RPMI7951 (cell line): ENCODE data around the gene DDX51. TPM values are rescaled to one million over a fixed set of nuclear protein-coding genes. Genes with fewer than 3 reads are reported as not detected.

Experiments used
- DNase-seq: peaks from one replicate; pipeline ENCODE4 v3.0.0-alpha.2; 2012; ENCODE audit warnings: low read depth
- total RNA-seq: library from RNA; depleted of rRNA; stranded (reverse); fragments of >200 nt; shearing (Covaris generic); gene quantifications from 2 replicates; pipeline ENCODE4 v1.2.3, GENCODE V29; 2014

Gene DDX51
- total RNA-seq, 1 experiment from 2014 or later, result 3.0 TPM

- no peak for DNase-seq
Observed at GRCh38 chr12:132179431-132180362, 35.6 kb upstream of the DDX51 start.

- DNase-seq, result no peak
Observed at GRCh38 chr12:132178801-132179401, 34.8 kb upstream of the DDX51 start.

GRCh38 chr12:132178316-132178715 lies 34.2 kb upstream of the DDX51 start:
- no peak for DNase-seq

DNA sequence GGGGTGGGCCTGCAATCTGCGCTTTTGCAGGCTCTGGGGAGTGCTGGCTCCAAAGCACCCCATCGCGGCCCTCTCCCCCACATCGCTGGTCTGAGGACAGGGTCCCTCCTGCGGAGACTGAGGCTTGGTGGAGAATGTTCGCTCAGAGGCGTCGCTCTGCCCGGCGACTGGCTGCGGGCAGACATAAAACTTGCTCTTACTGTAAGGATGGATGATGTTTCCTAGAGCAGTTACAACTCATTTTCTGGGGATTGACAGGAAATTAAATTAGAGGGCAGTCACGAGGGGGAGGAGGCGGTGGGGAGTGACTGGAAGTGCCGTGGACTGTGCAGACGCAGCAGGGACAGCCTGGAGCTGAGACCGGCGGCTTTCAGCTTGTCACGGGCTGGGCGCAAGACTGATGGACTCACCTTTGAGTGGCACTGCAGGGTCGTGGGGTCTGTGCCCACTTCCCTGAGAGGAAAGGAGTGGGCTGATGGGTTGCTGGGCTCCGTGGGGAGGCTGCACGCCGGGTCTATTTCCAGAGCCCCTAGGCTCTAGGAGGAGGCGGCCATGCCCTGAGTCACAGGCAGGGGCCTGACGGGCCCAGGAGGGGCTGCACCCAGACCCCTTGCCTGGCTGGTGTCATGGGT lies 32.9 kb upstream of the DDX51 start:
- no peak for DNase-seq

DNA sequence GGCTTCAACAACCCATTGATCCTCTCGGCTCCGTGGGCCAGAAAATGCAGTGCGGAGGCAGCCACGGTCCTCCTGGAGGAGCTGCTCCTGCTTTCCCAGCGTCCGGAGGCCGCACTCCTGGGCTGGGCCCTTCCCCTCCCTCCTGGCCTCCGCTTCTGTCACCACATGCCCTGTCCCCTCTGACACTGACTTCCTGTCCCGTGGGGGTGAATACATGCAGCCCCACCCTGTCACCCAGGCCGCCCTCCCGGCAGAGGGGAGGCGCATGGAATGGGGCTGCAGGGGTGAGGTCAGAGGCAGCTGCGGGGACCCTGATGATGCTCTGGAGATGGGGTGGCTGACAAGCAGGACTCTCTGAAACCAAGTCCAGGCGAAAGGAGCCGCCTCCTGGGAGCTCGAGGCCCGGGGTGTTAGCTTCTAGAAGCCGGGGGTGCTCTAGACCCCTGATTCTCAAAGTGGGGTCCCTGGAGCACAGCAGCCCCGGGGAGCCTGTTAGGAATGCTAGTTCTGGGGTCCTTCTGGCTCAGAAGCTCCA lies 32.3 kb upstream of the DDX51 start:
- no peak for DNase-seq

GRCh38 chr12:132175496-132176384 lies 31.6 kb upstream of the DDX51 start:
- DNase-seq, result no peak

- no peak for DNase-seq
Observed at GRCh38 chr12:132174839-132175490, 30.8 kb upstream of the DDX51 start.

DNA sequence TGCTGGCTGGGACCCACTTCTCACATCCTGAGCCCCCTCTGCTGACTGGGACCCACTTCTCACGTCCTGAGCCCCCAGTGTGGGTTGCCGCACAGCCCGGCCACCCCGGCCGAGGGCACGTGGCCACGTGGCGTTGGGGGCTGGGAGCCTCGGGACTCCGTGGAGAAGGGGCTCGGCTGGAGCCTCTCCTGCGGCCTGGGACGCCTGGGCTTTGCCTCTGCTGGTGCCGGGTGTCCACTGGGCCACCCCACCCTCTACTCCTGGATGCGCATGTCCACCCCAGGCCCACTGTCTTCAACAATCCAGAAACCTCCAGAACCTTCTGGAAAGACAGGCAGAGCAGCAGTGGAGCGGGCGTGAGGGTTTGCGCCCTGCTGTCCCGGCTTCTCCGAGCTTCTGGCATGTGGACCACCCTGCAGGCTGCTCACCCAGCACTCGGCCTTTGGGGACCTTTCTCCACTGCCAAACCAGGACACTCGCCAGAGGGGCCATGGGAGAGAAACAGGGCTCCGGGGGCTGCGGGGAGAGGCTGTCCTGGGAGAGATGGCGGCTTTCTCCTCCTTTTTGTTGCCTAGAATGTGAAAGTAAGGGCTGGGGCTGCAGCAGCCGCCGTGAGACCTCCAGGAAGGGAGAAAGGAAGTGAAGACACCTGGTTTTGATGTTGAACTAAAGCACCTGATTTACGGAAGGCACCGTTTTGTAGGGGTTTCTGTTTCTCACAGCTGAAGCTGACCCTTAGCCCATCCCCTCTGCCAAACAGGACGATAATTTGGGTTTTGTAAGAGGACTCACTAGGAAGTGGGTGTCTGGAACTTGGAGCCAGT lies 30.1 kb upstream of the DDX51 start:
- no peak for DNase-seq

DNA sequence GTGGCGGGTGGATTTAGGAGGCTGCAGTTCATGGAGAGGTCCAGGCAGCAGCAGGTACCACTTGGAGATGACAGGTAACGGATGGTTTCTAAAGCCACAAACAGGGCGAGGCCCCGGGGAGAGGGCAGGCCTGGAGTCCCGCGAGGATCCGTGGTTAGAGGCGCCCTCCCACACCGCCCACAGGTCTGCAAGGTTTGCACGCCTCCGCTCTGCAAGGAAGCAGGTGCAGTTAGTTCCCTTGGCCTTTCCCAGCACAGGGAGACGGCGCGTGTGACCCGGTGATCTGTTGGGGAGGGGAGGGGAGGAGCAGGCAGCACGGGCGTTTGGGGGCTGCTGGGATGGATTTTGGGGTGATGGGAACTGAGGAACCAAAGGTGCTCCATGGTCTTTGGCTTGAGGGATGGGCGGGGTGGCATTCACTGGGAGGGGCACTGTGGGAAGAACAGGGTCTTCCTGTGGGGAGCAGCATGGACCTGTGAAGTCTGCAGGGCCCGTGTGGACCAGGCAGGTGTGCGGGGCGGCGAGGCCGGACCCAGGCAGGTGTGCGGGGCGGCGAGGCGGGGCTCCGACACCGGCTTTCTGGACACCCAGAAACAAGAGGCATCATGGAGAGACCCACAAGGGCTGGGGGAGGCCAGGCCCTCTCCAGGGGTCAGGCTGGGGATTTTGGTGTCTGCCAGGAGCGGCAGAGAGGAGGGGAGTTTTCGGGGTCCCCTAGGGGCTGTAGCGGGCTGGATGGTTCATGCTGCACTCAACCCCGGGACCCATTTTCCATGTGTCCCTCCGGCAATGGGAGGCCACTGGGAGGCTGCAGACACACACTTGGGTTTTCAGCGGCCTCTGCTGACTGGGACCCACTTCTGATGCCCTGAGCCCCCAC lies 29.3 kb upstream of the DDX51 start:
- DNase-seq, result no peak

- DNase-seq, result no peak
Observed at GRCh38 chr12:132172619-132173018, 28.5 kb upstream of the DDX51 start.

DNA sequence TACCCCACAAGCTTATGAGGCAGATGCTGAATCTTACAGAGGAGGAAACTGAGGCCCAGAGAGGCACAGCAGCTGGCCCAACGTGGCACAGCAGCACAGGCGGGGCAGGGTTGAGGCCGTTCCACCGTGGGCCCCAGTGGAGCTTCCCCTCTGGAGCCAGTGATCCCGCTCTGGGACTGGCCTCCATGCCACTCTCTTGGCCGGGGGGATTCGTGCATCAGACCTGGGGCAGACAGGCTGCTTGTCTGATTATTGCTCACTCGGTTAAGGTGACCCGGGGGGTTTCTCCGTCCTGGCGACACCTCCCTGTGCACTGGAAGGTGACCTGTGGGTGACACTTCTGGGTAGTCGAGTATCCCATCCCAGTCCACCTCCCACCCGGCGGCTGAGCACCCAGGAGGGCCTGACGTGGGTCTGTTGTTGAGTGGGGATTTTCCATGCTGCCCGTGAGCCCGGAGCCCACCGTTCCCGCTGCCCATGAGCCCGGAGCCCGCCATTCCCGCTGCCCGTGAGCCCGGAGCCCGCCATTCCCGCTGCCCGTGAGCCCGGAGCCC lies 27.9 kb upstream of the DDX51 start:
- DNase-seq, result no peak

DNA sequence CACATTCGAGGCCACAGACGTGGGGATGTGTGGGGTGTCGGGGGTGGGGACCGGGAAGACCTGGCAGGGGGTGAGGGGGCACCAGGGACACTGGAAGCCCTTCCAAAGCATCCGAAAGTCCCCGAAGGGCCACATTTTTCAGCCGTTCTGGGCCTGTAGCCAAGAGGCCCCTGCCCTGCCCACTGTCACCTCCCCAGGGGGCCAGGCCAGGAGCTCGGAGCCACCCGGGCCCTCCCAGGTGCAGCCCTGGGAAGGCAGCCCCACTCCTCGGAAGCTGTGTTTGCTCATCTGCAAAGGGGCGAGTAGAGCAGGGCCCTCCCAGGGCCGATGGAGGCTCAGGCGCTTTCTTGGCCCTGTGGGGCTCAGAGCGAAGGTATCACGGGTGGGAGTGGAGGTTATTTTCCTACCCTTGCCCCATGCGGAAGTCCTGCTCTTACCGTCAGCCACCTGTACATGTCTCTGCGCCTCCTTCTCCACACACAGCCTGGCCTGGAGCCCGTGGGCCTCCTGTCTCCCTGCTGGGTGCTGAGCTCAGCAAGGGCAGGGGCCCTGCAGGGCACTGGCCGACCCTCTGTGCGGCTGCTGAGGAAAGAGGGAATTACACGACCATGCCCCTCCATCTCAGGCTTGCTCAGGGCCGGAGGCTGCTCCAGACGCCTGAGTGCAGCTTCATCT lies 27.3 kb upstream of the DDX51 start:
- DNase-seq, result no peak

DNA sequence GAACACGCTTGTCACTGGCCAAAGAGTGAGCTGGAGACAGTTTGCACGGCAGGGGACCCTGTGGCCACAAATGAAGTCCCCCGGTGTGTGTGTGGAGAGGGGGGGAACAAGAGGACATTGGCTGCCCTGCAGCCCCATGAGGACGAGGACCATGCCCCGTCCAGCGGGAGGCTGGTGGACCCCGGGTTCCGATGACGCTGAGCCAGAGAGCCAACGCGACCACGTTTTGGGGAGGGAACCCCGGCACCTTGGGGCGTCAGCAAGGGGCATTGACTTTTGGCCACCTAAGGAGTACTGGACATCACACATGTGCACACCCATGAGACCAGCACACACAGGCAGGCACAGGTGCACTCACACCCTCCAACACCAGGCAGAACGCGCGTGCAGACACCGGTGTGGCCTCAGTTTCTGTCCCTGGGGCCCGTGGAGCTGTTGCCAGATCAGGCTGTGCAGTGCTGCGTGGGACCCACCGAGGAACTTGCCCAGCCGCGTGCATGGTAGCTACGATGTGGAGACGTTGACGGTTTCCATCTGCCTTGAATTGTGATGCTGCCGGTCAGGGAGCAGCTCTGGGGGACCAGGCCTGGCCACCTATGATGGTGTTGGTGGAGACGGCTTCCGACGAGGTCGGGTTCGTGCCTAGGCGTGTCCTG lies 26.6 kb upstream of the DDX51 start:
- no peak for DNase-seq

DNA sequence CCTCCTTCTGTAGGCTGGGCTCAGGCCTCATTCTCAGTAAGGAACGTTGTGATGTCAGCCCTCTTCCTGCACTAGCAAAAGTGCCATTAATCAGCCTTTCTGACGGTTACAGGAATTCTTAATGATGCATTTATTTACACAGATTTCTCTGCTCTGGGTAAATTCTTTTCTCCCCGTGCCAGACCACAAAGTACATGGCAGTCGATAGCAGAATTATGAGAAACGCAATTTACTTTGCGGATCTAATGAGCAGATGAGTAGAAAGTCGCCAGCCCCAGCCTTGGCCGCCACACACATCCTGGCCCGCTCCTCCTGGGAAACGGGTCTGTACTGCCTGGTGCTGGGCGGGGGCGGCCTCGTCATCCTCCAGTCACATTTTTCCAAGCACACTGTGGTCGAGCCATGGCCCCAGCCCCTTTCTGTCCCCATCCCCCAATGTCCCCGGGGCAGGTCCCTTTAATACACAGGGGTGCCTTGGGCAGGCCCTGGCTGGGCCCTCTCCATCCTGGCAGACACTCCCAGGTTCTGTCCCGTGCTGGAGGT lies 26.0 kb upstream of the DDX51 start:
- DNase-seq, result no peak

DNA sequence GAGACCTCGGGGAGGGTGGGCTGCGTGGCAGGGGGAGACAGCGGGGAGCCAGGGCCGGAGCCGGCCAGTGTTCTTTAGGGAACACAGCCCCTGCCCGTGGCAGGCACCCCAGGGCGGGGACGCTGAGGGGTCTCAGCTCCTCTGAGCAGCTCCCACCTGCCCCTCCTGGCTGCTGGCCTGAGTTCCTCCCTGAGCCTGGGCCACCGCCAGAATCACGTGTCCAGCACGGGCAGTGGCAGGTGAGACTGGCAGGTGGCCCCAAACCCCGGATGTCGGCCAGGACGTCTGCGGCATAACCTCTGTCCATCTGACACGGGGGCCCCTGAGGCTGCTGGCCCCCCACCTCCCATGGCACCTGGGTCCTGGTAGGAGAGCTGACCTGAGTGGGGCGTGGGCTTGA lies 25.3 kb upstream of the DDX51 start:
- DNase-seq, result no peak

- DNase-seq, result no peak
Observed at GRCh38 chr12:132168311-132169031, 24.4 kb upstream of the DDX51 start.
